Daoy (cell line): ENCODE results near the gene PTRHD1. TPM values are rescaled to one million over a fixed set of nuclear protein-coding genes. Genes with fewer than 3 reads are reported as not detected.

ENCODE experiments used
- DNase-seq: peaks from one replicate; pipeline ENCODE4 v3.0.0-alpha.2; 2015; ENCODE audit warnings: low read depth
- total RNA-seq: library from RNA; depleted of rRNA; stranded (reverse); fragments of >200 nt; shearing (Covaris generic); gene quantifications from 2 replicates; pipeline ENCODE4 v1.2.3, GENCODE V29; 2014; rRNA removed

Gene PTRHD1
- total RNA-seq, 1 experiment from 2014 or later = 41.0 TPM

DNA sequence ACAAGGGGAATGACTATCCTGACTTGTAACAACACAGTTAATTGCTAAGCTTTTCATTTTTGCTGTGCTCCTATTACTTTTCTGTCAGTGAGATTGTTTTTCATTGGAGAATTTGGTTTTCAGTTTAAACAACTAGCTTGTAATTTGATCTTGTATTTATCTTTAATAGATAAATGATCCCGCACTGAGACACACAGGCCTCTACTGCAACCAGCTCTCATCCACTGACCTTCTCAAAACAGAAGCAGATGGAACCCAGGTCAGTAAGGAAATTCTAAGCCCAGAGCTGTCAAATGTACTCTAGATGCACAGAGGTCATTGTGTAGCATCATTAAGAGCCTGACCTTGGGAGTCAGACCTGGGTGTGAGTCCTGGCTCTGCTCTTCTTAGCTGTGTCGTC is 30.7 kb downstream of the PTRHD1 start:
- DNase-seq = no peak

GRCh38 chr2:24761866-24762265 is 31.3 kb downstream of the PTRHD1 start:
- no peak for DNase-seq

- no peak for DNase-seq
Measured at GRCh38 chr2:24756789-24757188, 36.4 kb downstream of the PTRHD1 start.

GRCh38 chr2:24754985-24755705 is 38.0 kb downstream of the PTRHD1 start:
- no peak for DNase-seq

GRCh38 chr2:24749069-24749691 is 44.0 kb downstream of the PTRHD1 start:
- no peak for DNase-seq

- DNase-seq = no peak
Measured at GRCh38 chr2:24747299-24747698, 45.9 kb downstream of the PTRHD1 start.

DNA sequence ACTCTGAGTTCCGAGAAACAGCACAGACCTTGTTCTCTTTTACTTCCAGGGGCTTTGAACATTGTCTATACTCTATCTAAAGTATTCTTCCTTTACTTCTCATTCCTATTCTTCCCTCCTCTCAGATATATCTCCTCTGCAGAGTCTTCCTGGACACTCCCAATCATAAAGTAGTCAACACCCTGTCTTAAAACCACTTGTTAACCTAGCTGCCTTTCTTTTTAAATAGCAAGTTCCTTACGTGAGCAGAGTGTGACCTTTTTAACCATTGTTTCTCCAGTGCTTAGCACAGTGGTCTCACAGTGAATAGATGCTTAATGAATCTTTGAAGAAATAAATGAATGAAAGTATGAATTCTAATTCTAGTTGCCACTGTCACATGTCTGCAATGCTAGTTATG is 47.4 kb downstream of the PTRHD1 start:
- no peak for DNase-seq

DNA sequence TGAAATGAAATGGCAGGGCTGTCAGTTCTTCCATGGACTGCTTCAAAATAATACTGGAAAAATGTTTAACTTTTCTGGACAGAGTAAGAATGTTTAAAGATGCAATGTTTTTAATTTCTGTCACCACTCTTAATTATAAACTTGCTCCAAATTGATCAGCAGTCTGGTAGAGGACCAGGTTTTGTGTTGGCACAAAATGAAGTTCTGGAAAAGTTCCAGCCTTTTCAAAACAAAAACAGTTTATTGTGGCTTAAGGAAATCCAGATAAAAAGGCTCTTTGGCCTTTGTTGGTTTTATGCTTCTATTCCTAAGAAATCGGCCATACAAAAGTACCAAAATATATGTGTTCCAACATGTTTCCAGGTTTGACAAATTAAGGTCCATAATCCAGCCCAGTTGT is 48.8 kb downstream of the PTRHD1 start:
- DNase-seq = no peak

DNA sequence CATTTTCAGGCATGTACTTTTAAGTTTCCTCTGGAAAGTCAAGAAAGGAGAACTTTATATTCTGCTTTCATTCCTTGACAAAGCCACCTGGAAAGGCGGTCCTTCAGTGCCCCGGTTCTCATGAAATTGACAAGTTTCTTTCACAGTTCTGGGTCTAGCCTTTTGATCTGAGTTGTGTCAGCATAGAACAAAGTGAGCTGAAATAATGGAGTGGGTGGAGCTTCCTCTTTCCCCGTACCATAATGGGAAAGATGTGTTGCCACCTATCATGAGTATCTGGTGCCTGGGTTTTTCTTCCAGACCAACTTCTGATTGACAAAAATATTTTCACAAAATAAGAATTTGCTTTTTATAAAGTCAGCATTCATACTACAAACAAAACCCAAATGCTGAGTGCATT is 49.3 kb downstream of the PTRHD1 start:
- no peak for DNase-seq

GRCh38 chr2:24742730-24743129 is 50.5 kb downstream of the PTRHD1 start:
- no peak for DNase-seq

DNA sequence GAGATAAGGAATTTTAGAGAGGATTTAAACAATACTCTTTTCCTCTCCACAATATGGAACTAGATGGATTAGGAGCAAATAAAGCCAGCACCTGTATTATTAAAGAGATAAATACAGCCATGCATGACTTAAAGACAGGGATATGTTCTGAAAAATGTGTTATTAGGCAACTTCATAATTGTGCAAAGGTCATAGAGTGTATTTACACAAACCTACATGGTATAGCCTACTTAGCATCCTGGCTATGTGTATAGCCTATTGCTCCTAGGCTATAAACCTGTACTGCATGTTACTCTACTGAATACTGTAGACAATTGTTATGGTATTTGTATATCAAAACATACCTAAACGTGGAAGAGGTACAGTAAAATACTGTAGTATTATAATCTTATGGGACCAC is 53.0 kb downstream of the PTRHD1 start:
- no peak for DNase-seq

Other genes starting within 250 kb of the PTRHD1 start
- gene CENPO, start within 50 bp of the PTRHD1 start, total RNA-seq = 42.1 and 60.1 TPM in 2 replicates
- 15.4 and 16.4 TPM in 2 replicates for gene ADCY3, start 126.8 kb upstream of the PTRHD1 start, total RNA-seq
- 2.3 and 6.2 TPM in 2 replicates for gene DNAJC27, start 178.6 kb upstream of the PTRHD1 start, total RNA-seq
- 2.0 and 4.3 TPM in 2 replicates for gene EFR3B, start 248.7 kb upstream of the PTRHD1 start, total RNA-seq